T-helper 22 cell (primary cell): Measurements from ENCODE around the gene DDX4.
"Not testable (repeated sequence)": the region's sequence is repeated elsewhere in the genome, so short reads cannot be mapped to it uniquely, and the experiment has no call there.

Experiments
- DNase-seq: peaks from one replicate; pipeline ENCODE4 v3.0.0-alpha.2; 2020; ENCODE audit warnings: low read depth

The DDX4 gene

GRCh38 chr5:55737793-55738192 lies at the start of gene DDX4:
TSS of gene DDX4 (plus strand) at chr5:55738061. CDS start at chr5:55738964, 903 bp downstream.
- no peak for DNase-seq

GRCh38 chr5:55691265-55692105 lies 46.4 kb upstream of the DDX4 start:
- DNase-seq: no peak

DNA sequence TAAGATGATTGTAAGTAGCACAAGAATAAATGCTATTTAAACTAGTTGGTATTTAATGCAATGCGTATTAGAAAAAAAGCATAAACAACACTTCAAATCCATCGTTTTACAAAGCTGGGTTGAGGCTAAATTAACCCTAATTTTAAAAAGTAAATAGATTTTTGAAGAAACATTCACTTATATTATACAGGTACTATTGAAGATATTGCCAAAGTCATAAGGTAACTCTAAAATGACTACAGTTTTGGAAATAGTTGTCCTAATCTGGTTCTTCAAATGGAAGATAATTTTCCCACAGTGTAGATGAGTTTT lies 45.8 kb upstream of the DDX4 start:
- DNase-seq: no peak

DNA sequence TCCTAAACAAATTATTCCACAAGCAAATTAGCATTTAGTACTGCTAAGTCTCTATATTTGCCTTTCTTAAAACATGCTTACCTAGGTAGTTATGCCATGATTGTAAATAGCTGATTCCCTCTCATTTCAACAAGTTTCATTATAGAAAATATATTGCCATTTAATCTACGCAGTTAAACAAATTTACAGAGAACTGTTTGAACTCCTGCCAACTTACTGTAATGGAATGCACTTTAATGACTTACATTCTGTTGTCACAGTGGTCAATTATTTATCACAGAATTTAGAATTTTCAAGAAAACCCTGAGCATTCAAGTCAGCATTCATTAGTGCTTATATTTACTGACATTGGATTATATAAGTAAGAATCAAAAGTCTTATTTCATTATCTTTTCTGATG lies 45.4 kb upstream of the DDX4 start:
- DNase-seq: no peak

DNA sequence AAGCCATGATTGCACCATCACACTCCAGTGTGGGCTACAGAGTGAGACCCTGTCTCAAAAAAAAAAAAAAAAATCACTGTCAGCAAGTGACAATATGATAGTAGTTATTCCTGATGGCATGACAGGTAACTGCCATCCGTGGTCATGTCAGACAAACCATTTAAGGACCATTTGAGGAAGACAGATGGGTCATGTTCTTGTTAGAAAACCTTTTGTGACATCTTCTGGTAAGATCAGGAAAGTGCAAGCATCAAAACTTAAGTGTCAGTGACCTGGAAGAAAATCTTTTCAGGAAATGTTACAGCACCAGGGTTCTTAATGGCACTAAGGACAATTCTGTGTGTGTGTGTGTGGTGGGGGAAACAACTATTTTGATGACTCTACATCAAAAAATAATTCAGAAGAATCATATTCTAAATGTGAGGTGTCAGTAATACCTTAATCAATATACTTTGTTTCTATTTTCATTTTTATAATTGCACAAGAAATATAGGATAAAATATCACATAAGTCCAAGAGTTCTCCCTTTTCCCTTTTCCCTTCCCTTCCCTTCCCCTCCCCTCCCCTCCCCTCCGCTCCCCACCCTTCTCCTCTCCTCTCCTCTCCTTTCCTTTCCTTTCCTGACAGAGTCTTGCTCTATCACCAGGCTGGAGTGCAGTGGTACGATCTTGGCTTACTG lies 43.6 kb upstream of the DDX4 start:
- DNase-seq: no peak

DNA sequence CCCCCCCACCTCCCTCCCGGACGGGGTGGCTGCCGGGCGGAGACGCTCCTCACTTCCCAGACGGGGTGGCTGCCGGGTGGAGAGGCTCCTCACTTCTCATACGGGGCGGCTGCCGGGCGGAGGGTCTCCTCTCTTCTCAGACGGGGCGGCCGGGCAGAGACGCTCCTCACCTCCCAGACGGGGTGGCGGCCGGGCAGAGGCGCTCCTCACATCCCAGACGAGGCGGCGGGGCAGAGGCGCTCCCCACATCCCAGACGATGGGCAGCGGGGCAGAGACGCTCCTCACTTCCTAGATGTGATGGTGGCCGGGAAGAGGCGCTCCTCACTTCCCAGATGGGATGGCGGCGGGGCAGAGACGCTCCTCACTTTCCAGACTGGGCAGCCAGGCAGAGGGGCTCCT lies 41.2 kb upstream of the DDX4 start:
- not testable (repeated sequence) for DNase-seq

DNA sequence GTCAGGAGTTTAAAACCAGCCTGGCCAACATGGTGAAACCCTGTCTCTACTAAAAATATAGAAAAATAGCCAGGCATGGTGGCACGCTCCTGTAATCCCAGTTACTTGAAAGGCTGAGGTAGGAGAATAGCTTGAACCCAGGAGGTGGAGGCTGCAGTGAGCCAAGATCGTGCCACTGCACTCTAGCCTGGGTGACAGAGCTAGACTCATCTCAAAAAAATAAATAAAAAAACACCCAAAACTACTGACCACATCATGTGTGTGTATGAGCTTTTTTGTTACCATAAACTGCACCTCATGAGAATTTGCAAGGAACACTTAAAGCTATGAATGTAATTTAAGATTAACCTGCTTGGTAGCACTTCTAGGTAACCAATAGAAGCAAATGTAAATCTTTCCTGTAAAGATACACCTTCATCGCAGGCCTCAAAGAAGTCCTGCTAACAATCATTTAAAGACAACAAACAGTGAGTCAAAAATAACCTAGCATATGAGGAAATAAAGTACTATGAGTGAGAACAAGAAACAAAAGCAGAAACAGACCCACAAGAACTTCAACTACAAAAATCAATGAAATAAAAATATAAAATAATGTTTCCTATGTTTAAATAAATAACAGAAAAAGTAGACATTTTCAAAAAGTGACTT lies 38.7 kb upstream of the DDX4 start:
- DNase-seq: no peak

- no peak for DNase-seq
Observed at GRCh38 chr5:55700745-55701144, 37.1 kb upstream of the DDX4 start.

DNA sequence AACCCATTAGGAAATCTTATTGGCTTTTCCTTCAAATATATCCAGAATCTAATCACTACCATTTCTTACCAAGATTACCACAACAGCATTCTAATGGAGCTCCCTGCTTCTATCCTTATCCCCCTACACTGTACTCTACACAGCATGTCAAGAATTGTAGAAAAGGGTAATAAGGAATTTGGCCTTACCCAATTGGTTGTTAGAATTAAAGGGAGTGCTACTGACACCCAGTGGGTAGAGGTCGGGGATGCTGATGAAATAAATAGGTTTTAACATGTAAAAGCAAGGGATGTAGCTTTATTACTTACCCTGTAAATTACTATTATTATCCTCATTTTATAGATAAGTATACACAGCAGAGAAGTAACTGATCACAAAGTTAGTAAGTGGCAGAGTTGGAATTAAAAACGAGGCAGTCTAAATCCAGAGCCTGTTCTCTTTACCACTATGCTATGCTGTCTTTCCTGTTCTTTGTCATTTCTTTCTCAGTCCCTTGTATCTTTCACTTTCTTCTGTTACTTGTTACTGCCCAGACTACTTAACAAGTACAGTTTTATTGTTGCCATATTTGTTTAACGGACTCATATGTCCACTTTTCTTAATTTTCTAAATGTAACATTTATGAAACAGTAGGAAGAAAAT lies 36.3 kb upstream of the DDX4 start:
- no peak for DNase-seq

- no peak for DNase-seq
Observed at GRCh38 chr5:55702598-55703345, 35.1 kb upstream of the DDX4 start.

GRCh38 chr5:55706230-55706629 lies 31.6 kb upstream of the DDX4 start:
- no peak for DNase-seq

- DNase-seq: no peak
Observed at GRCh38 chr5:55708732-55709131, 29.1 kb upstream of the DDX4 start.

GRCh38 chr5:55711507-55712022 lies 26.3 kb upstream of the DDX4 start:
- DNase-seq: no peak

- peak; percentile 87 for DNase-seq
Observed at GRCh38 chr5:55712023-55712859, 25.6 kb upstream of the DDX4 start, which contains the start of gene SLC38A9. TSS of gene SLC38A9 (minus strand) at chr5:55712324. CDS start at chr5:55697958, 14,366 bp downstream.

DNA sequence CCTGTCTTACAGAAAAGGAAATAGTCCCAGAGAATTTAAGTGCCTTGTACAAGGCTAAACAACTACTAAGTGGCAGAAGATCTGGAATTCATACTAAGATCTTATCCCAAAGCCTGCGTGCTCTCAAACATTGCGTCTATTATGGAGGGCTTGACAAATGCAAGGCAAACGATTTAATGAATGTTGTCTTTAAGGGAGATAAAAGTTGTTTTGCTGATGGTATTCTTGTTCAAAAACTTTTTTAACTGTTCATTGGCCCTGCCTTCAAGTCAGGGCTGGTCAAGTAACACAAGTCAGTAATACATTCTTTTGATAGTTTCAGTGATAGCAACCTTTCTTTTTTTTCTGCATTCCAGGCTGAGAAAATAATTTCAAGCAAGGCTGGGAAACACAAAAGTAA lies 24.0 kb upstream of the DDX4 start:
- DNase-seq: no peak

- DNase-seq: no peak
Observed at GRCh38 chr5:55714339-55714738, 23.5 kb upstream of the DDX4 start.

DNA sequence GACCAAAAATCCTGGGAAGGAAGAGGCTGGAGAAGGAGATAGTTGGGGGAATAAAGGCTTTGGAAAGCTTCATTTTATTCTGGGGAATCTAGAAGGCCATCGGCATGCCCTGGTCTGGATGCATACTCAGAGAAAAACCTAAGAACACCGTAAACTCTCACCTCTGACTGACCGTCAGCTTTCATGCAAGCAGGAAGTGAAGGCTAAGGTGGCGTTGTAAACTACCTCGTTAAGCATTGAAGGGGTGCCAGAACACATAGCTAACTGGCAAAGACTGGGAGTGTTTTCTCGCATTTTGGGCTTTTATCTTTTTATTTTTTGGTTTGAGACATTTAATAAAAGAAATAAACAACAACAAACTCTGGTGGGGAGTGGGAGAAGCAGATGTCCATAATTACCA lies 23.1 kb upstream of the DDX4 start:
- no peak for DNase-seq

GRCh38 chr5:55715519-55716078 lies 22.3 kb upstream of the DDX4 start:
- no peak for DNase-seq

DNA sequence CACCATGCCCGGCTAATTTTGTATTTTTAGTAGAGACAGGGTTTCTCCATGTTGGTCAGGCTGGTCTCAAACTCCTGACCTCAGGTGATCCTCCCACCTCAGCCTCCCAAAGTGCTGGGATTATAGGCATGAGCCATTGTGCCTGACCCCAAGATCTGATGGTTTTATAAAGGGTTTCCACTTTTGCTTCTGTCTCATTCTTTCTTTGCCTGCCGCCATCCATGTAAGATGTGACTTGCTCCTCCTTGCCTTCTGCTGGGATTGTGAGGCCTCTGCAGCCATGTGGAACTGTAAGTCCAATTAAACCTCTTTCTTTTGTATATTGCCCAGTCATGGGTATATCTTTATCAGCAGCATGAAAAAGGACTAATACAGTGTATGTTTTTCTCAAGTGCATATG lies 18.8 kb upstream of the DDX4 start:
- DNase-seq: not testable (repeated sequence)

DNA sequence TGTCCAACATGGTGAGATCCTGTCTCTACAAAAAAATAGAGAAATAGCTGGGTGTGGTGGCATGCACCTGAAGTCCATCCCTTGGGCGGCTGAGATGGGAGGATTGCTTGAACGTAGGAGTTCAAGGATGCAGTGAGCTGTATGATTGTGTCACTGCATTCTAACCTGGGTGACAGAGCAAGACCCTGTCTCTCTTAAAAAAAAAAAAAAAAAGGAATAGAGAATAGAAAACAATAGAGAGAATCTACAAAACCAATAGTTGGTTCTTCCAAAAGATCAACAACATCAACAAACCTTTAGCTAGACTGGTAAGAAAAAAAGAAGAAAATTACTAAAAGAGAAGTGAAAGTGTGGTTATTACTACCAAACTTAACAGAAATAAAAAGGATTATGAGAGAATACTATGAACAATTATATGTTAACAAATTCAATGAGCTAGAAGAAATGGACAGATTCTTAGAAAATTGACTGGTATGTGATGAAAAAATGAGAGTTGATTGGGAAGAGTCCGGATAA lies 17.6 kb upstream of the DDX4 start:
- DNase-seq: no peak
